DMS53 treated with DMSO at 0.1 percent for 48 hours (cell line): ENCODE measurements around the gene STX18.

Experiments
- DNase-seq: peaks from one replicate; lab custom pipeline; 2025; ENCODE audit not compliant: unreplicated experiment; lab: John Stamatoyannopoulos, UW

STX18 gene

GRCh38 chr4:4406455-4407298 lies 135.2 kb downstream of the STX18 start:
- DNase-seq: peak; percentile 48

DNA sequence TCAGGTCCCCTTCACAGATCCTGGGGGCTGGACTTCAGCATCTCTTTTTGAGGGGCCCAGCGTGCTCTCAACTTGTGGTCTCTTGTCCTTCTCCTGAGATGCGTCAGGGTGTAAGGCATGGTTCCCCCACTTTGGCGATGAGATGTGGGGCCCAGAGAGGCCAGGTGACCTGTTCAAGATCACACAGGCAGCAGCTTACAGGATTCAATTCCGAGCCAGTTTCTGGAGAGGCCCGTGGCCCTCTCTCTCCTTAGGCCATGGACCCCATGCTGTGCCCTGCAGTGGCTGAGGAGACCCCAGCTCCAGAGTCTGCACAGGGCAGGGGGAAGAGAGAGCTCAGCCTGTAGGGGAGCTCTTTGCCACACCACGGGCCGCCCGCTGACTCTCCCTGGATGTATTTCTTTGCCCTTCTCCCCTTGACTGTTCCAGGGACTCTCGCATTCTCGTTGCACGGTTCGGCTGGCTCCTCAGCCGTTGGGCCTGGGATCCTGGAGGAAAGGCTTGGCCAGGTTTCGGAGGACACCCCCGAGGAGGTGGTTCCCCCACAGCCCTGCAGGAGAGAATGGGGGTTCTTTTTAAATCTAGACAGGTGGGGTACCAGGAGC lies 136.4 kb downstream of the STX18 start:
- DNase-seq: no peak

DNA sequence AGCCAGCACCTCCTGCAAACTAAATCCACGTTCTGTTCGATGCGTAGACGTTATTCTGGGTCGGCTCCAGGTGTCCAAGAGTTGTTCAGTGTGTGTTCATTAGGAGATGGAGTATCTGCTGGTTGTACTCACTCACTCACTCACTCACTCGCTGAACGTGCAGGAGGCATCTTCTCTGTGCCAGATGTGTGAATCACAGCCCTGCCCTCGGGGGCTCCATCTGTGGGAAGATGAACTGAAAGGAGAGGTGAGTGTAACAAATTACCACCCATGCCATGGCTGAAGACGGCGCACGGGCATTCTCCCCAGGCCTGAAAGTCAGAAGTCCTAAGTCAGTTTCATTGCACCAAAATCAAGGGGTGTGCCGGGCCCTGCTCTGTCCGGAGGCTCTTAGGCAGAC lies 138.9 kb downstream of the STX18 start:
- DNase-seq: no peak

GRCh38 chr4:4401036-4401435 lies 140.8 kb downstream of the STX18 start:
- DNase-seq: no peak

GRCh38 chr4:4398430-4398829 lies 143.4 kb downstream of the STX18 start:
- no peak for DNase-seq

DNA sequence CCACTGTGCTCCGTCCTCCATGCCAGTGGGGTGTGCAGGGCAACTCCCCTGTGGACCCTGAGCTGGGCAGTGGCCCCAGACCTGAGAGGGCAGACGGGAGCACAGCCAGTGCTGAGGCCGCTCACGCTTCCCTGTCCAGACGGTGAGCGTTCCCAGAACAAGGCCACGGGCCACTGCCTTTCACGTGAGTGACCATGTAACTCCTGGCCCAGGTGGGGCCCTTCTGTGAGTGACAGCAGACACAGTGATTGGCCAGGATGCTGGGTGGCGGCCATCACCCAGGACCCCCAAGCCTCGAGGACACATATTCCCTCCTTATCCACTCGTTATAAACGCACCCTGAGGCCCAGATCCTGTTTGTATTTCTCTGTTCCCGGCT lies 144.4 kb downstream of the STX18 start:
- no peak for DNase-seq

DNA sequence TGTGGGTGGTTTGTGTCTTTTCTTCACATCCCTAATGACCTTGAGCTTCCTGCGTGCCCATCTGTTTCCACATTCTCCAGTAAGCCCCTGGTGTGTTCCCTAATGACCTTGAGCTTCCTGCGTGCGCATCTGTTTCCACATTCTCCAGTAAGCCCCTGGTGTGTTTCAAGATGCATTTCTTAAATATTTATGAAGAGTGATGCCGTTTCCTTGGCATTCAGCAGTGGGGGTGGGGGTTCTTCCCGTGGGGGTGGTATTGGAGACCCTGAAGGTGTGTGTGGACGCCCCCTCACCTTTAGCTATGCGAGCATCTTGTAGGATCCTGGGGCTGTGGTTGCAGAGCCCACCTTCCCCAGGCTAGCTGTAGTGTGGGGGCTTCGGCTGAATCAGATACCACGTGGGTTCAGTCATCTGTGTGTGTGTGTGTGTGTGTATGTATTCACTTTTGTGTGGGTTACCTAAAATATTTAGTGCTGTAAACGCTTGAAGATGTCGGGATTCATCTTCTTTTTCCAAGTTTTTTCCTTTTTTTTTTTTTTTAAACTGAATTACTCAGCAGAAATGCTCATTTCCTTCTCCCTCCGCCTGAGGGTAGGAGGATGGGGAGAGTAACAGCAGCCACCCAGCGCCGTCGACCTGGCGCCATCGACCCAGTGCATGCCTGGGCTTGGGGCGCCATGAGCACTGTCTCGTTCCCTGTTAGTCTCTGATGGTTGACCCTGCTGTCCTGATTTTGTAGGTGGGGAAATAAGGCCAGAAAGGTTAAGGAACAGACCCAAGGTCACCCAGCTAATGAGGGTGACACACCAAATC lies 145.0 kb downstream of the STX18 start:
- DNase-seq: no peak

- peak; percentile 72 for DNase-seq
Observed at GRCh38 chr4:4395849-4396627, 145.8 kb downstream of the STX18 start.

- no peak for DNase-seq
Observed at GRCh38 chr4:4395371-4395770, 146.5 kb downstream of the STX18 start.

- DNase-seq: no peak
Observed at GRCh38 chr4:4394644-4395043, 147.2 kb downstream of the STX18 start.

DNA sequence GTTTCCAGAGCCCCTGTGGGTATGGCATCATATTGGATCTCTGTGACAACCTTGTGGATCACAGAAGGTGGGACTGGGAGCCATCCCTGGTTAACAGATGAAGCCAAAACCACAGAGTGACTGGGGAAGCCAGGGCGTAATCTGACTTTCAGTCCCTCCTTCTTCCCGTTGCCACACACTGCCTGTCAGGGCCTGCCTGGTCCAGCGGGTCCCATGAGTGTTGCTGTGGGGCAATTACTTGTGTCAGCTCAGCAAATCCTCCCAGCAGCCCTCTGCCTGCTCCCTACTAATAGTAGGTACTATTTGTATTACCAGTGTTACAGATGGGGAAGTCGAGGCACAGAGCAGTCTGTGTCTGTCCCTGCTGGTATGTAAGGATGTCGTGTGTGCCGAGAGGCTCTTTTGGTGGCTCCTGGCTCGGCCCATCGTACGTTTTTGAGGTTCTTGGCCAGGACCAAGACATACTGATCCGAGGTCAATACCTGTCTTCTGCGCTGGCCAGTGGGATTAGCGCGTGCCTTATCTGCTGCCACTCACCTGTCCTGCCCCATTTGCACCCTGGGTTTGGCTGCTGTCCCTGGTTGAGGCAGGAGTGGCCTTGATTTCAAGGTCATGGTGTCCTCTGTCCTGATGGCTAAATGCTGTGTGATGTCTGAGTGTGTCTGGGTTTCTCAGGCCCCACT lies 149.2 kb downstream of the STX18 start:
- no peak for DNase-seq

- no peak for DNase-seq
Observed at GRCh38 chr4:4391866-4392265, 150.0 kb downstream of the STX18 start.

DNA sequence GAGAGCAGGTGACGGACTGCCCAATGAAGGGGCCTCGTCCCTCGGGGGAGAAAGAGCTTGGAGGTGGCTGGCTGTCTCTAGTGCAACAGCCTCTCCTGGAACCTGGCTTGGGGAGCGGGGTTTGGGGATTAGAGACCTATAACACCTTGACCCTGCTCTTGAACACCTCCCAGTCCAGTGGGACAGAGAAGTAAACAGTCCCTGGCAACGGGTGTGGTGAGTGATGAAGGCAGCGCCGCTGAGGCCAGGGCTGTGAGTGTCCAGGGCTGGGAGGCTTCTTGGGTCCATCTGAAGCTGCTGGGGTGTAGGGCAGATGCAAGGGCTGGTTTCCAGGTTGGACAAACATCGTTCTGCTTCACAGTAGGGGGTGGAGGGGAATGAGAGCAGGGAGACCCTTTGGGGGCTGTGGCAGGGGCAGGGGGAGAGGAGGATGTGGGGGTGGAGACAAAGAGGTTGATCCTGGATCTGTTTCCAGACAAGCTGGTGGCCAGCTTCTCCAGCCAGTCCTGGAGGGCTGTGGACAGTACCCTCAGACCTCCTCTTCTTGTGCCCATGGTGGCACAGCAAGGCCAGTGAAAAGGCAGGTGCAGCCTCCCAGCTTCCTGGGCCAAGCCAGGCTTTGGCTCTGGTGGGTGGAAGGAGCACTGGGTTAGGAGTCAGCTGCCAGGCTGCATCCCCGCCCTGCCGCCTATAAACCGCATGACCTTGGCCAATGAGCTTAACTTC lies 151.2 kb downstream of the STX18 start:
- no peak for DNase-seq

DNA sequence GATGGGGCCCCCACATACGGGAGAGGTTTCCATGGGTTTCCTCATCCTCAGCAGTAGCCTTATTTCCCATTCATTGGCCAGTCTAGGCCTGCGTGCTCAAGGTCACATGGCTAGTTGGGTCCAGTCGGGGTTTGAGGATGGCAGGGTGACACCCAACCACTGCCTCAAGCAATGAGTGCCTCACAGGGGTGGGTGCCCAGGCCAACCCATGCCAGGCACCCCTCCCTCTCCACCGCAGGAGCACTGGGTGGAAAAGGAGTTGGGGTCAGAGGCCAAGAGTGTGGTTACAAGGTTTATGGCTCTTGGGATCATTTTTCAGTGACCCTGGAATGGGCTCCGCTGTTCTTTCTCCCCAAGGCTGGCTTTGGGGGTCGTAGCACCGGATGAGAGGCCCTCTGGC lies 151.8 kb downstream of the STX18 start:
- no peak for DNase-seq

- no peak for DNase-seq
Observed at GRCh38 chr4:4388836-4389575, 152.8 kb downstream of the STX18 start.

- DNase-seq: peak; percentile 23
Observed at GRCh38 chr4:4388311-4388790, 153.5 kb downstream of the STX18 start.

DNA sequence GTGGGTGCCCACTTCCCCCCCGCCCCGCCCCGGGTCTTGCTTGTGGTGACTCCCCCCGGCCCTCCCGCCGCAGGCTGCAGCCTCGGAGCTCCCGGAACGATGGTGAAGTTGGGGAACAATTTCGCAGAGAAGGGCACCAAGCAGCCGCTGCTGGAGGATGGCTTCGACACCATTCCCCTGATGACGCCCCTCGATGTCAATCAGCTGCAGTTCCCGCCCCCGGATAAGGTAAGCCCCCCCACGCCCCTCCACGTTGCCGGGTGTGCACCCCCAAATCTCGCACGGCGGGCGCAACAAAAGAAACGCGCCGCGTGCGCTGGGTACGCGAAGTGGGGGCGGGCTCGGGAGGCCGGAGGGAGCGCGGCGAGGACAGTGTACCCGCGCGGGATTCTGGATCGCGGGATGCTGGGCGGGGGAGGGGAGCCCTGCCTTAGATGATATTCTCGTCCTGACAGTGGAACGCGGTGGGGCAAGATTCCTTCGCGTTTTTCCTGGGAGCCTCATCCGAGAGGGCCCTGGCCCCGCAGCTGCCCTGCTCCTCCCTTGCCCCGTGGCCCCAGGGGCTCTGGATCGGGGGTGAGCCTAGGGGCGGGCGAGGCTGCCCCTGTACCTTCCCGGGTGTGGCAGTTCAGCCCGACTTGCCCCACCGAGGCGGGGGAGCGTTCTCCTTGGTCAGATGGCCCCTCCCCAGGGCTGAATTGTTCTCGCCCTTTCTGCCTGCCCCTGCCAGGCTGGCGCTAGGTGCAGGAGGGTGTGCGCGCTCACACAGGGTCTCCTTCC lies 154.1 kb downstream of the STX18 start:
- no peak for DNase-seq

DNA sequence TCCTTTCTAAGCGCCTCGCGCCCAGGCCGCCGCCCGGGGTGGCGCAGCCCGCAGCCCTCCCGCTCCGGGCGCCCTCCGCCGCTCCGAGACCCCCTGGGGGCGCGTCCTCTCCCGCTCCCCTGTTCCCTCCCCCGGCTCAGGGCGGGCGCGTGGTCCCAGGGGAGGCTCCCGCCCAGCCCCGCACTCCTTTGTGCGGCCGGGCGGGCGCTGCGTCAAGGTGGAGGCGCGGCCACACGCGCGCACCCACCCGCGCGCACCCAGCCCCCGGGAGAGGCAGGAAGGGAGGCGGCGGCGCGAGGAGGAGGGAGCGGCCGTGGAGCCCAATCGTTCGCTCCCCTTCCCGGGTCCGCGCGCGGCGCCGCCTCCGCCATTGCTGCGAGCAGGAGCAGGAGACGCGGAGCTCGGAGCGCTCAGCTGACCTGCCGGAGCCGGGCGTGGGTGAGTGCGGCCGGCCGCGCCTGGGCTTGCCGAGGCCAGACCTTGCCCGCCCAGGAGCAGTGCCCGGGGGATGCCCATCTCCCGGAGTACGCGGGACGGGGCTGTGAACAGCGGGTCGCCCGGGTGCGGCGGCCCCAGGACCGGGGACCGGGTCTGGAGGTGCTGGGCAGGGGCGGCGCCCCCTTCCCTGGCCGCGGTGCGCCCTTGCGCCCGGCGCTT lies 155.0 kb downstream of the STX18 start, which contains the start of gene NSG1:
Gene NSG1 (plus strand): TSS at position 367 of the 657 bp plus-strand sequence. CDS start 528 bp downstream, outside the sequence.
- no peak for DNase-seq
